ENCODE results near the gene HOXA13. TPM values are rescaled to one million over a fixed set of nuclear protein-coding genes. Genes with fewer than 3 reads are reported as not detected.

HOXA13 gene
- total and polyA plus RNA-seq, 4 donors, result 0.02 TPM; not detected in 3

DNA sequence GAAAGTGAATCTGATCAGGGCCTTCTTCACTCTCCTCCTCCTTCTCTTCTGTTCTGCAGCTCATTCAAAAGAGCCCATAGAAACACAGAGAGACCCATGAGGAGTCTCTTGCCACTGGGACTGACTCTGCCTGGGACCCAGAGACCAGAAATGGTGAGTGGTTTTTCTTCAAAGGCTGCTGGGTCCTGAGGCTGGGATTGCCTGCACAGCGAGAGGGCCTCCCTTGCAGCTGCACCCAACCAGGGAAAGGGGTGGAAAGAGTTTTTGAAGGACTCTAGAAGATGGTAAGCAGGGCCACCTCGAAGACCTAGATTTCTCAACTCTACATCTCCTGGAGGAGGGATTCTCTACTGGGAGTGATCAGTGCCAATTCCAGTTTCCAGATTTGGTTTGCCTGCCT, 15.5 kb upstream of the HOXA13 start:
- peaks cover 1 to 19% (median 11%) of the 10 kb centered on the region in 4 donors for H3K27me3 ChIP-seq (ENCODE audit: control insufficient read depth in 4 of 4, insufficient read depth in 4 of 4, low read length in 3 of 4)
- WGBS, result 86% methylated on average over 2 of the region's 2 CpGs
- H3K4me1 ChIP-seq (ENCODE audit: control insufficient read depth in 4 of 4, insufficient read depth in 4 of 4, low read length in 3 of 4), result peaks cover 5 to 8% (median 7%) of the 10 kb centered on the region in 4 donors
- TF ChIP-seq RAD21 (IDR thresholded peaks at IDR 0.05) (no peak), JUND (IDR thresholded peaks at IDR 0.05) (no peak), GABPA (IDR thresholded peaks at IDR 0.05 in 1 of 2, conservative IDR thresholded peaks at IDR 0.05 in 1 of 2) (no peak), NR2F2 (IDR thresholded peaks at IDR 0.05) (no peak), HNF4A (conservative IDR thresholded peaks at IDR 0.05) (no peak), FOXA2 (IDR thresholded peaks at IDR 0.05) (no peak), TAF1 (conservative IDR thresholded peaks at IDR 0.05) (no peak), YY1 (IDR thresholded peaks at IDR 0.05) (no peak), HNF4G (IDR thresholded peaks at IDR 0.05) (no peak), CTCF (IDR thresholded peaks at IDR 0.05; ENCODE audit: low read depth, low read length, missing input control) (no peak), EGR1 (IDR thresholded peaks at IDR 0.05; ENCODE audit: low read depth in 2 of 2) (no peak), FOXA1 (IDR thresholded peaks at IDR 0.05) (no peak)
- TF ChIP-seq, protein P1, sequence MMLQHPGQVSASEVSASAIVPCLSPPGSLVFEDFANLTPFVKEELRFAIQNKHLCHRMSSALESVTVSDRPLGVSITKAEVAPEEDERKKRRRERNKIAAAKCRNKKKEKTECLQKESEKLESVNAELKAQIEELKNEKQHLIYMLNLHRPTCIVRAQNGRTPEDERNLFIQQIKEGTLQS (IDR thresholded peaks at IDR 0.05), result no peak
- TF ChIP-seq, protein P2, sequence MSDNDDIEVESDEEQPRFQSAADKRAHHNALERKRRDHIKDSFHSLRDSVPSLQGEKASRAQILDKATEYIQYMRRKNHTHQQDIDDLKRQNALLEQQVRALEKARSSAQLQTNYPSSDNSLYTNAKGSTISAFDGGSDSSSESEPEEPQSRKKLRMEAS (IDR thresholded peaks at IDR 0.05), result no peak
- TF ChIP-seq, protein P3, sequence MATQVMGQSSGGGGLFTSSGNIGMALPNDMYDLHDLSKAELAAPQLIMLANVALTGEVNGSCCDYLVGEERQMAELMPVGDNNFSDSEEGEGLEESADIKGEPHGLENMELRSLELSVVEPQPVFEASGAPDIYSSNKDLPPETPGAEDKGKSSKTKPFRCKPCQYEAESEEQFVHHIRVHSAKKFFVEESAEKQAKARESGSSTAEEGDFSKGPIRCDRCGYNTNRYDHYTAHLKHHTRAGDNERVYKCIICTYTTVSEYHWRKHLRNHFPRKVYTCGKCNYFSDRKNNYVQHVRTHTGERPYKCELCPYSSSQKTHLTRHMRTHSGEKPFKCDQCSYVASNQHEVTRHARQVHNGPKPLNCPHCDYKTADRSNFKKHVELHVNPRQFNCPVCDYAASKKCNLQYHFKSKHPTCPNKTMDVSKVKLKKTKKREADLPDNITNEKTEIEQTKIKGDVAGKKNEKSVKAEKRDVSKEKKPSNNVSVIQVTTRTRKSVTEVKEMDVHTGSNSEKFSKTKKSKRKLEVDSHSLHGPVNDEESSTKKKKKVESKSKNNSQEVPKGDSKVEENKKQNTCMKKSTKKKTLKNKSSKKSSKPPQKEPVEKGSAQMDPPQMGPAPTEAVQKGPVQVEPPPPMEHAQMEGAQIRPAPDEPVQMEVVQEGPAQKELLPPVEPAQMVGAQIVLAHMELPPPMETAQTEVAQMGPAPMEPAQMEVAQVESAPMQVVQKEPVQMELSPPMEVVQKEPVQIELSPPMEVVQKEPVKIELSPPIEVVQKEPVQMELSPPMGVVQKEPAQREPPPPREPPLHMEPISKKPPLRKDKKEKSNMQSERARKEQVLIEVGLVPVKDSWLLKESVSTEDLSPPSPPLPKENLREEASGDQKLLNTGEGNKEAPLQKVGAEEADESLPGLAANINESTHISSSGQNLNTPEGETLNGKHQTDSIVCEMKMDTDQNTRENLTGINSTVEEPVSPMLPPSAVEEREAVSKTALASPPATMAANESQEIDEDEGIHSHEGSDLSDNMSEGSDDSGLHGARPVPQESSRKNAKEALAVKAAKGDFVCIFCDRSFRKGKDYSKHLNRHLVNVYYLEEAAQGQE (IDR thresholded peaks at IDR 0.05), result no peak
- TF ChIP-seq, protein P4, sequence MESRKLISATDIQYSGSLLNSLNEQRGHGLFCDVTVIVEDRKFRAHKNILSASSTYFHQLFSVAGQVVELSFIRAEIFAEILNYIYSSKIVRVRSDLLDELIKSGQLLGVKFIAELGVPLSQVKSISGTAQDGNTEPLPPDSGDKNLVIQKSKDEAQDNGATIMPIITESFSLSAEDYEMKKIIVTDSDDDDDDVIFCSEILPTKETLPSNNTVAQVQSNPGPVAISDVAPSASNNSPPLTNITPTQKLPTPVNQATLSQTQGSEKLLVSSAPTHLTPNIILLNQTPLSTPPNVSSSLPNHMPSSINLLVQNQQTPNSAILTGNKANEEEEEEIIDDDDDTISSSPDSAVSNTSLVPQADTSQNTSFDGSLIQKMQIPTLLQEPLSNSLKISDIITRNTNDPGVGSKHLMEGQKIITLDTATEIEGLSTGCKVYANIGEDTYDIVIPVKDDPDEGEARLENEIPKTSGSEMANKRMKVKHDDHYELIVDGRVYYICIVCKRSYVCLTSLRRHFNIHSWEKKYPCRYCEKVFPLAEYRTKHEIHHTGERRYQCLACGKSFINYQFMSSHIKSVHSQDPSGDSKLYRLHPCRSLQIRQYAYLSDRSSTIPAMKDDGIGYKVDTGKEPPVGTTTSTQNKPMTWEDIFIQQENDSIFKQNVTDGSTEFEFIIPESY (IDR thresholded peaks at IDR 0.05), result no peak
- no peak overlapping the region for H3K4me3 ChIP-seq (ENCODE audit: low read depth in 1 of 3, low read length in 3 of 3)
- no peaks in the 10 kb centered on the region for H3K9me3 ChIP-seq (ENCODE audit: control insufficient read depth in 4 of 4, low read length in 3 of 4)
- no peak for DNase-seq (ENCODE audit: low spot score)
- H3K27ac ChIP-seq (ENCODE audit: low read depth in 1 of 2, low read length in 2 of 2), result no peak overlapping the region
- no peak overlapping the region for H3K9ac ChIP-seq (ENCODE audit: low read depth in 1 of 2, low read length in 2 of 2)
- no peaks in the 10 kb centered on the region for H3K36me3 ChIP-seq (ENCODE audit: control insufficient read depth in 4 of 4, insufficient read depth in 3 of 4, low read depth in 1 of 4, low read length in 3 of 4)

Data from liver (tissue), 9 donors.